Stimulated activated CD4-positive, alpha-beta T cell treated with anti-CD3 and anti-CD28 coated beads, Interleukin-15, amount 100 ng/mL, for 24 hours (primary cell): ENCODE results near the gene PPP2R2B.

Experiments
- DNase-seq: peaks from one replicate; pipeline ENCODE4 v3.0.0-alpha.2; 2020

The PPP2R2B gene

DNA sequence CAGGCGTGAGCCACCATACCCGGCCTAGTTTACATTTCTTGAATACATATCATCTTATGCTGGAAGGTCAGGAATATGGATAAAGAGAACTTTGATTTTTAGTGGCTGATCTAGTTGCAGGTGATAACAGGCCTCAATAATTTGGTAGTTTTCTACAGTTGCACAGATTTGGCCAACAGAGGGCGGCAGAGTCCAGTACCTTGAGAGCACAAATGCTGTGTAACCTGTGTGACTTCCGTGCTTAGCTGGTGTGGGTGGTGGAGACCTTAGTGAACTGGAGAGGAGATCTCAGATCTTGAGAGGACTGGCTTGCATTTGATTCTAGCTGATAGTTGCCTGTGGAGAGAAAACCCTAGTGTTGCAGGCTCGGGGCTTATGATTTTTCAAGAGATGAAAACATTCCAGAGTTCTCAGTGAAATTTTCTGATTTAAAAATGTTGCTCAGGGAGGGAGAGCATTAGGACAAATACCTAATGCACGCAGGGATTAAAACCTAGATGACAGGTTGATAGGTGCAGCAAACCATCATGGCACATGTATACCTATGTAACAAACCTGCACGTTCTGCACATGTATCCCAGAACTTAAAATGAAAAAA lies 345.2 kb downstream of the PPP2R2B start:
- peak; percentile 85 for DNase-seq
